Breast epithelium (tissue), 4 donors: Measurements from ENCODE around the gene ABCA4. TPM values are rescaled to one million over a fixed set of nuclear protein-coding genes. Genes with fewer than 3 reads are reported as not detected.

Experiments
- DNase-seq, 2 donors: peaks; one replicate each; pipeline ENCODE4 v3.0.0-alpha.2; 2019; ENCODE audit warnings: low spot score in 2 of 2
- H3K27ac ChIP-seq, 2 donors: fragments of 200-600 bp; sonication (generic) in 1 of 2; one replicate each; pipeline ENCODE4 v1.5.1; 2016 to 2019; ENCODE audit warnings: mild to moderate bottlenecking in 1 of 2
- H3K27me3 ChIP-seq, 2 donors: fragments of 200-600 bp; sonication (generic) in 1 of 2; one replicate each; pipeline versions ENCODE4 v1.5.1 to v1.6.0; 2017 to 2019; ENCODE audit warnings: control low read depth in 1 of 2, mild to moderate bottlenecking in 1 of 2
- H3K36me3 ChIP-seq: fragments of 200-600 bp; one replicate; pipeline ENCODE4 v1.5.1; 2019
- H3K4me1 ChIP-seq, 2 donors: fragments of 200-600 bp; sonication (generic); one replicate each; pipeline ENCODE4 v1.5.1; 2016 to 2019; ENCODE audit warnings: control low read depth in 1 of 2
- H3K4me3 ChIP-seq, 3 donors: fragments of 200-600 bp; sonication (generic); 1 replicate in 2 of 3; 2 replicates in 1 of 3; pipeline ENCODE4 v1.5.1; 2016 to 2019; ENCODE audit warnings: mild to moderate bottlenecking in 3 of 3, moderate library complexity in 2 of 3
- H3K9me3 ChIP-seq, 2 donors: fragments of 200-600 bp; sonication (generic) in 1 of 2; one replicate each; pipeline ENCODE4 v1.5.1; 2016 to 2019; ENCODE audit warnings: control low read depth in 1 of 2
- POLR2A ChIP-seq: fragments of 450-650 bp; IDR thresholded peaks from one replicate; pipeline ENCODE4 v1.6.1; 2016; ENCODE audit warnings: antibody characterized with exemption, mild to moderate bottlenecking, moderate library complexity
- POLR2AphosphoS5 ChIP-seq, 3 donors: sonication (generic); formaldehyde crosslinking; IDR thresholded peaks; one replicate each; pipeline ENCODE4 v1.6.1; 2017; ENCODE audit warnings: antibody characterized with exemption in 3 of 3
- intact Hi-C: fragments of 100-400 bp; cut with DNase I; formaldehyde crosslinking; loops from one replicate; pipeline ENCODE4 v1.15.1; 2023; ENCODE audit warnings: low total_unique reads
- total RNA-seq, 3 donors: library from RNA; depleted of rRNA; stranded (reverse); fragments of >200 nt; gene quantifications; one replicate each; pipeline ENCODE4 v1.1.0, GENCODE V29; 2016
- TF ChIP-seq, protein P1 (sequence below), 3 donors: fragments of 450-650 bp; IDR thresholded peaks; one replicate each; pipeline ENCODE4 v1.5.1; 2016 to 2017; ENCODE audit warnings: antibody characterized with exemption in 3 of 3, mild to moderate bottlenecking in 3 of 3, moderate library complexity in 3 of 3

ABCA4 gene
- total RNA-seq, 3 donors from 2014 or later, result 0.16 to 3.5 (median 1.3) TPM

GRCh38 chr1:94106716-94107115 lies 14.2 kb downstream of the ABCA4 start:
- TF ChIP-seq, protein P1, sequence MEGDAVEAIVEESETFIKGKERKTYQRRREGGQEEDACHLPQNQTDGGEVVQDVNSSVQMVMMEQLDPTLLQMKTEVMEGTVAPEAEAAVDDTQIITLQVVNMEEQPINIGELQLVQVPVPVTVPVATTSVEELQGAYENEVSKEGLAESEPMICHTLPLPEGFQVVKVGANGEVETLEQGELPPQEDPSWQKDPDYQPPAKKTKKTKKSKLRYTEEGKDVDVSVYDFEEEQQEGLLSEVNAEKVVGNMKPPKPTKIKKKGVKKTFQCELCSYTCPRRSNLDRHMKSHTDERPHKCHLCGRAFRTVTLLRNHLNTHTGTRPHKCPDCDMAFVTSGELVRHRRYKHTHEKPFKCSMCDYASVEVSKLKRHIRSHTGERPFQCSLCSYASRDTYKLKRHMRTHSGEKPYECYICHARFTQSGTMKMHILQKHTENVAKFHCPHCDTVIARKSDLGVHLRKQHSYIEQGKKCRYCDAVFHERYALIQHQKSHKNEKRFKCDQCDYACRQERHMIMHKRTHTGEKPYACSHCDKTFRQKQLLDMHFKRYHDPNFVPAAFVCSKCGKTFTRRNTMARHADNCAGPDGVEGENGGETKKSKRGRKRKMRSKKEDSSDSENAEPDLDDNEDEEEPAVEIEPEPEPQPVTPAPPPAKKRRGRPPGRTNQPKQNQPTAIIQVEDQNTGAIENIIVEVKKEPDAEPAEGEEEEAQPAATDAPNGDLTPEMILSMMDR (IDR thresholded peaks at IDR 0.05), result no peak
- no peak for TF ChIP-seq POLR2A
- TF ChIP-seq POLR2AphosphoS5 (IDR thresholded peaks at IDR 0.05), result no peak
- intact Hi-C loops, result no loop called here
- no peaks in the 10 kb centered on the region for H3K36me3 ChIP-seq
- H3K27ac ChIP-seq, result no peak overlapping the region
- H3K27me3 ChIP-seq, result no peaks in the 10 kb centered on the region
- H3K4me1 ChIP-seq, result no peaks in the 10 kb centered on the region
- H3K9me3 ChIP-seq, result no peaks in the 10 kb centered on the region
- no peak for DNase-seq
- no peak overlapping the region for H3K4me3 ChIP-seq

- H3K9me3 ChIP-seq, result no peaks in the 10 kb centered on the region
- H3K27ac ChIP-seq, result no peak overlapping the region
- H3K36me3 ChIP-seq, result no peaks in the 10 kb centered on the region
- H3K4me3 ChIP-seq, result no peak overlapping the region
- no peak for DNase-seq
- H3K27me3 ChIP-seq, result no peaks in the 10 kb centered on the region
- H3K4me1 ChIP-seq, result peaks cover 2 to 5% of the 10 kb centered on the region in 2 donors
- intact Hi-C loops, result no loop called here
- TF ChIP-seq POLR2A, result no peak
- TF ChIP-seq, protein P1 (IDR thresholded peaks at IDR 0.05), result no peak
- TF ChIP-seq POLR2AphosphoS5 (IDR thresholded peaks at IDR 0.05), result no peak
Measured at GRCh38 chr1:94105957-94106529, 14.9 kb downstream of the ABCA4 start.

DNA sequence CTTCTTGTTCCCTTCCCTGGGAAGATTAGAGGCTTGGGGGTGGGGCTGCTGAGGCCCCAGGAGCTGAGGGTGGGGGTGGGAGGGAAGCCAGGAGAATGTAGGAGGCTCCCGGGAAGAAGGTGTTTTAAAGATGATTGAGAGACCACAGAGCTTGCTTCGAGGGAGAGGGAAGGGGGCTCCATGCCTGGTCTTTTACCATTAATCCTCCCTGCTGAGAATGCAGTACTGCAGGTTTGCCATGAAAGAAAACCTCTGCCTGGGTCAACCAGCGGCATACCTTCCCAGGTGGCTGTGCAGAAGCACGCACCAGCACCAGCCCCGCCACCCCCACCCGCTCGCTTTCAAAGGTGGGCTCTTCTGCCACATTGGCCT lies 15.4 kb downstream of the ABCA4 start:
- Histone ChIP-seq H3K27ac (no peak overlapping the region), H3K9me3 (no peaks in the 10 kb centered on the region), H3K27me3 (no peaks in the 10 kb centered on the region), H3K4me3 (no peak overlapping the region), H3K4me1 (peaks cover 3 to 10% of the 10 kb centered on the region in 2 donors), H3K36me3 (no peaks in the 10 kb centered on the region)
- TF ChIP-seq, protein P1 (IDR thresholded peaks at IDR 0.05), result no peak
- TF ChIP-seq POLR2A (no peak), POLR2AphosphoS5 (IDR thresholded peaks at IDR 0.05) (no peak)
- intact Hi-C loops, result no loop called here
- no peak for DNase-seq

GRCh38 chr1:94104776-94105580 lies 16.0 kb downstream of the ABCA4 start:
- TF ChIP-seq, protein P1 (IDR thresholded peaks at IDR 0.05), result no peak
- TF ChIP-seq POLR2AphosphoS5 (IDR thresholded peaks at IDR 0.05) (no peak), POLR2A (no peak)
- H3K27me3 ChIP-seq, result no peaks in the 10 kb centered on the region
- H3K4me3 ChIP-seq, result no peak overlapping the region
- H3K4me1 ChIP-seq, result peaks cover 3 to 11% of the 10 kb centered on the region in 2 donors
- H3K27ac ChIP-seq, result peak overlapping the region in 1 of 2 donors; percentile 12
- H3K9me3 ChIP-seq, result no peaks in the 10 kb centered on the region
- intact Hi-C loops, result no loop called here
- DNase-seq, result no peak
- no peaks in the 10 kb centered on the region for H3K36me3 ChIP-seq

GRCh38 chr1:94104127-94104684 lies 16.7 kb downstream of the ABCA4 start:
- intact Hi-C loops, result no loop called here
- H3K27me3 ChIP-seq, result no peaks in the 10 kb centered on the region
- no peaks in the 10 kb centered on the region for H3K36me3 ChIP-seq
- peak overlapping the region; percentile 6 to 42 for H3K27ac ChIP-seq
- H3K4me1 ChIP-seq, result peaks cover 3 to 11% of the 10 kb centered on the region in 2 donors
- TF ChIP-seq POLR2A, result no peak
- TF ChIP-seq POLR2AphosphoS5 (IDR thresholded peaks at IDR 0.05), result no peak
- TF ChIP-seq, protein P1 (IDR thresholded peaks at IDR 0.05), result no peak
- H3K9me3 ChIP-seq, result no peaks in the 10 kb centered on the region
- H3K4me3 ChIP-seq, result no peak overlapping the region
- DNase-seq, result no peak
